Activated CD4-positive, alpha-beta T cell treated with anti-CD3 and anti-CD28 coated beads, Interleukin-2, amount 10 ng/mL, durations not matched to agents 24 days and 14 days (primary cell): Measurements from ENCODE around the gene TMEM270. TPM values are rescaled to one million over a fixed set of nuclear protein-coding genes. Genes with fewer than 3 reads are reported as not detected.
A peak's percentile ranks its signal among the peaks of the same experiment; 100 is the strongest.

Experiments
- DNase-seq: peaks from one replicate; pipeline ENCODE4 v3.0.0; 2022
- H3K27ac Mint-ChIP-seq: one replicate; pipeline ENCODE4 v1.8.0; 2022; ENCODE audit warnings: mild to moderate bottlenecking, mixed read lengths
- H3K27me3 Mint-ChIP-seq: one replicate; pipeline ENCODE4 v1.8.0; 2022; ENCODE audit warnings: mixed read lengths
- H3K36me3 Mint-ChIP-seq: one replicate; pipeline ENCODE4 v1.8.0; 2022; ENCODE audit warnings: low read depth, mild to moderate bottlenecking, mixed read lengths
- H3K4me1 Mint-ChIP-seq: one replicate; pipeline ENCODE4 v1.8.0; 2021; ENCODE audit warnings: mixed read lengths
- H3K4me3 Mint-ChIP-seq: one replicate; pipeline ENCODE4 v1.8.0; 2022; ENCODE audit warnings: mild to moderate bottlenecking, moderate library complexity, mixed read lengths
- H3K9me3 Mint-ChIP-seq: one replicate; pipeline ENCODE4 v1.8.0; 2021; ENCODE audit warnings: mixed read lengths
- intact Hi-C: fragments of 100-400 bp; cut with micrococcal nuclease; formaldehyde crosslinking; loops from one replicate; pipeline ENCODE4 v1.15.1; 2023
- total RNA-seq: library from RNA; stranded (reverse); gene quantifications from 2 replicates; pipeline ENCODE4 v1.2.3, GENCODE V29; 2022

Gene TMEM270
- total RNA-seq, 1 donor from 2014 or later, result not detected

DNA sequence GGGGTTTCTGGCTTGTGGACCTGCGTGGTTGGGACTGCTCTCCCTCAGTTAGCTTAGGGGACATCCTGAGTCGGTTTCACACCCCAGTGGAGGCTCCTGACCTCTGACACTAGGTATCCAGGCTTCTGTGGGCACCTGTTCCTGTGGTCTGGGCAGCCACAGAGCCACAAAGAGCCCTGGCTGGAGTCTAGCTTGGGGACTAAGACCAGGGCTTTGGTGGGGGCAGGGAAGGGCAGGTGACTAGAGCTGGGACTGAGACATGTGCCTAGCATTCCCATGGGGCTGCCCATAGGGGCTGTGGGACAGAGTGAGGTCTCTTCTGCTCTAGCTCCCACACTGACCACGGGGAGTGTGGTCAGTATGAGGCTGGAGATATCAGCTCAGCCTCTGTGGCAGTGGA lies 4.0 kb upstream of the TMEM270 start:
- no peaks in the 10 kb centered on the region for H3K9me3 Mint-ChIP-seq
- no peak for DNase-seq
- intact Hi-C loops, result loop anchor here (5.0 kb wide), 1 partner anchor 250 kb away; no protein-coding TSS in a partner anchor
- H3K27me3 Mint-ChIP-seq, result peaks cover 20% of the 10 kb centered on the region
- peaks cover 8% of the 10 kb centered on the region for H3K4me1 Mint-ChIP-seq
- no peaks in the 10 kb centered on the region for H3K36me3 Mint-ChIP-seq
- no peak overlapping the region for H3K4me3 Mint-ChIP-seq
- H3K27ac Mint-ChIP-seq, result no peak overlapping the region

DNA sequence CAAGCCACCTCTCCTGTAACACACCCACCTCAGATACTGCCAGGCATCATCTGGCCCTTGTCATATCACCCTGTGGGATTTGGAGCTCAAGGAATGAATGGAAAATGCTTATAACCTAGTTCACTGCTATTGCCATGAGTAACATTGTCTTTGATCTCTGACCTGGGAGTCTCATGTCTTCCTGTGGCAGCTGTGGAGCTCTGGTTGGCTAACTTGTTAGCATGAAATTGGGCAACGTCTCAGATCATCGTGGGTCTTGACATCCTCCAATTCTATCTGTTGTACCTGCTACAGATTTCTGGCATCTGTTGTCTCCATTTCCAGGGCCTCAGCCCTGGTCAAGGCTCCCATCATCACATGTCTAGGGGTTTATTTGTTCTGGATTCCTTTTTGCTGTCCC lies 2.2 kb upstream of the TMEM270 start:
- Mint-ChIP-seq H3K4me1 (peaks cover 4% of the 10 kb centered on the region), H3K36me3 (no peaks in the 10 kb centered on the region), H3K9me3 (no peaks in the 10 kb centered on the region), H3K27me3 (peaks cover 15% of the 10 kb centered on the region), H3K27ac (no peak overlapping the region), H3K4me3 (no peak overlapping the region)
- intact Hi-C loops, result loop anchor here (5.0 kb wide), 1 partner anchor 252 kb away; no protein-coding TSS in a partner anchor
- no peak for DNase-seq

DNA sequence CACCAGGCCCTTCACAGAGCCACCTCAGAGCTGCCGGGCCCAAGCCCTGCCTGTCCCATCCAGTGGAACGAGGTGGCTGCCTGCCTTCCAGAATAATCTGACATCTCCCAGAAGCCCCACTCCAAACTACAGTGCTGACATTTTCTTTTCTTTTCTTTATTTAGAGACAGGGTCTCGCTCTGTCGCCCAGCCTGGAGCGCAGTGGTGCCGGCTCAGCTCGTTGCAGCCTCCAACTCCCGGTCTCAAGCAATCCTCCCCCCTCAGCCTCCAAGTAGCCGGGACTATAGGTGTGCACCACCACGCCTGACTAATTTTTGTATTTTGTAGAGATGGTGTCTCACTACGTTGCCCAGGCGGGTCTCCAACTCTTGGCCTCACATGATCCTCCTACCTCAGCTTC lies 346 bp downstream of the TMEM270 start:
- no peak overlapping the region for H3K4me3 Mint-ChIP-seq
- DNase-seq, result no peak
- intact Hi-C loops, result no loop called here
- no peaks in the 10 kb centered on the region for H3K36me3 Mint-ChIP-seq
- no peaks in the 10 kb centered on the region for H3K4me1 Mint-ChIP-seq
- no peaks in the 10 kb centered on the region for H3K9me3 Mint-ChIP-seq
- peaks cover 10% of the 10 kb centered on the region for H3K27me3 Mint-ChIP-seq
- no peak overlapping the region for H3K27ac Mint-ChIP-seq

DNA sequence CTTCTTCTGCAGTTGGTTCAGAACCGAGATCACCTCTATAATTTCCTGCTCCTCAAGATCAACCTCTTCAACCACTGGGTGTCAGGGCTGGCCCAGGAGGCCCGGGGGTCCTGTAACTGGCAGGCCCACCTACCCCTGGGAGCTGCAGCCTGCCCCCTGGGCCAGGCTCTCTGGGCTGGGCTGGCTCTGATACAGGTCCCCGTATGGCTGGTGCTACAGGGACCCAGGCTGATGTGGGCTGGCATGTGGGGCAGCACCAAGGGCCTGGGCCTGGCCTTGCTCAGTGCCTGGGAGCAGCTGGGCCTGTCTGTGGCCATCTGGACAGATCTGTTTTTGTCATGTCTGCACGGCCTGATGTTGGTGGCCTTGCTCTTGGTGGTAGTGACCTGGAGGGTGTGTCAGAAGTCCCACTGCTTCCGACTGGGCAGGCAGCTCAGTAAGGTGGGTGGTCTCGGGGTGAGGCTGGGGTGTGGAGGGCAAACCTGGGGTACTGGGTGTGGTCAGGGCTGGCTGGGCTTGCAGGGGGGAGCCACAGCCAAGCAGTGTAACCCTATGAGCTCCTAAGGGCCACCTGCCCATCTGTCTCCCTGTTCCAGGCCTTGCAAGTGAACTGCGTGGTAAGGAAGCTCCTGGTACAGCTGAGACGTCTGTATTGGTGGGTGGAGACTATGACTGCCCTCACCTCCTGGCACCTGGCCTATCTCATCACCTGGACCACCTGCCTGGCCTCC lies 4.2 kb downstream of the TMEM270 start:
- Mint-ChIP-seq H3K27ac (no peak overlapping the region), H3K36me3 (no peaks in the 10 kb centered on the region), H3K27me3 (no peaks in the 10 kb centered on the region), H3K4me3 (no peak overlapping the region), H3K9me3 (no peaks in the 10 kb centered on the region), H3K4me1 (no peaks in the 10 kb centered on the region)
- intact Hi-C loops, result no loop called here
- DNase-seq, result no peak

DNA sequence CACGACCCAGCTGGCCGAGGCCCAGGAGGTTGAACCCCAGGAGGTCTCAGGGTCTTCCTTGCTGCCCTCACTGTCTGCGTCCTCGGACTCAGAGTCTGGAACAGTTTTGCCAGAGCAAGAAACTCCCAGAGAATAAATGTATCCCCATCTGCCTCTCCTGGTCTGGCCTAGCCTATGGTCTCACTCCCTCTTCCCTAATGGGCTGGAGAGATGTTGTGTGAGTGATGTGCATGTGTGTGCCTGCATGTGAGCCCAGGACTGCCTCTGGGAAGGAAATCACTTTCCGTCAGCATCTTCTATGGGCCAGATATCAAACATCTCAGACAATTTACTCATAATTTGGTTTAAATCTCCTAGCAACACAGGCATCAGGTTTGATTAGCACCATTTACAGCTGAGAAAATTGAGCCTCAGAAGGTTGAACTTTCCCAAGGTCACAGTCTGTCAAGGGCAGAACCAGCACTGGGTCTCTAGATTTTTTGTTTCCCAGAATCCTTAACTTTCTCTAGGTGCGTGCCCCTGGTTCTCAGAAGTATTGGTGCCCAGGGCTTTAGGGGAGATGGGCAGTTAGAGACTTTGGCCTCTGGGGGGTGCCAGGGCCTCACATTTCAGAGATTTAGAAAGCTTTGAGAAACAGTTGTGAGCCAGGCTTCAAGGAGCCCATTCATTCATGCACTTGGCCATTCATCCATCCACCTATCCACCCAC lies 4.9 kb downstream of the TMEM270 start:
- no peak overlapping the region for H3K27ac Mint-ChIP-seq
- H3K27me3 Mint-ChIP-seq, result no peaks in the 10 kb centered on the region
- DNase-seq, result no peak
- intact Hi-C loops, result no loop called here
- H3K36me3 Mint-ChIP-seq, result no peaks in the 10 kb centered on the region
- no peaks in the 10 kb centered on the region for H3K4me1 Mint-ChIP-seq
- no peaks in the 10 kb centered on the region for H3K9me3 Mint-ChIP-seq
- no peak overlapping the region for H3K4me3 Mint-ChIP-seq

DNA sequence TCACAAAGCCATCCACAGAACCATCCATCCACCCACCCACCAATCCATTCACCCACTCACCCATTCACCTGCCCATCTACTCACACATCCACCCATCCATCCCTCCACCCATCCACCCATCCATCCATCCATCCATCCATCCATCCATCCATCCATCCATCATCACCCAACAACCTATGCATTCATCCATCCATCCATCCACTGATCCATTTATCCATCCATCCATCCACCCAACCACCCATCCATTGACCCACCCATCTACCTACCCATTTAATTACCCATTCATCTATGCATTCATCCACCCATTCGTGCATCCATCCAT lies 5.4 kb downstream of the TMEM270 start:
- Mint-ChIP-seq H3K36me3 (no peaks in the 10 kb centered on the region), H3K27ac (peak overlapping the region; percentile 26), H3K4me3 (no peak overlapping the region), H3K4me1 (no peaks in the 10 kb centered on the region), H3K9me3 (no peaks in the 10 kb centered on the region), H3K27me3 (no peaks in the 10 kb centered on the region)
- DNase-seq, result no peak
- intact Hi-C loops, result no loop called here

DNA sequence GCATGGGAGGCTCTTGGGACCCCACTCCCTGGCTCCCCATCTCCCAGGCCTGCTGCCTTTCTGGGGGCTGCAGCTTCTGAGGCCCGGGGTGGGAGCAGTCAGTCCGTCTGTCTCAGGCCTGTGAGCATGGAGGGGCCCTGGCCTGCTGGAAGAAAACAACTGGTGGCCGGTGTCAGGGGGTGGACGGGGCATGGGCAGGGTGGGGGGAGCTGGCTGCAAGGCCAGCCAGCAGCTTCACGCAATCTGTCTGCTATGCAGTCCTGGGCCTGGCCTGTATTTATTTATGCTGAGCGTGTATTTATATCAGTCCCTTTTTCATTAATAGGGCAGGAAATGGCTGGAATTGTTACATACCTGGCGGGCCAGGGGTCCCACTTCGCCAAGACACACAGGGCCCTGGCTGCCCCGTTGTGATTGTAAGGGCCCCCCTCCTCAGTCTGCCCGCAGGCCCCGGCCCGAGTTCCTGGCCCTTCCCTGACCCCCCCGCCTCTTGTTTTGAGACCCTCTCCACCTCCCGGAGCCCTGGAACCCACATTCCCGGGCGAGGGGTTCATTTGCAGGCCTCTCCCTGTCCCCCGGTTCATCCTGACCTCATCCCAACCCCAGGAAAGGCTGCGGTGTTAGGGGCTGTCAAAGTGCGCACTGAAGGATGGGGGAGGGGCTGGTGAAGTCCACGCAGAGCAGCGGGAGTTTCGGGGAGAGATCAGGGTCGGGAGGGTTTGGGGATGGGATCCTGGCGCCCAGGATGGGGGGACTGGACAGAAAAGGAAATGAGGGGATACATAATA lies 8.2 kb downstream of the TMEM270 start:
- H3K9me3 Mint-ChIP-seq, result no peaks in the 10 kb centered on the region
- no peak overlapping the region for H3K27ac Mint-ChIP-seq
- no peak for DNase-seq
- no peaks in the 10 kb centered on the region for H3K27me3 Mint-ChIP-seq
- intact Hi-C loops, result no loop called here
- H3K36me3 Mint-ChIP-seq, result no peaks in the 10 kb centered on the region
- no peaks in the 10 kb centered on the region for H3K4me1 Mint-ChIP-seq
- H3K4me3 Mint-ChIP-seq, result no peak overlapping the region

DNA sequence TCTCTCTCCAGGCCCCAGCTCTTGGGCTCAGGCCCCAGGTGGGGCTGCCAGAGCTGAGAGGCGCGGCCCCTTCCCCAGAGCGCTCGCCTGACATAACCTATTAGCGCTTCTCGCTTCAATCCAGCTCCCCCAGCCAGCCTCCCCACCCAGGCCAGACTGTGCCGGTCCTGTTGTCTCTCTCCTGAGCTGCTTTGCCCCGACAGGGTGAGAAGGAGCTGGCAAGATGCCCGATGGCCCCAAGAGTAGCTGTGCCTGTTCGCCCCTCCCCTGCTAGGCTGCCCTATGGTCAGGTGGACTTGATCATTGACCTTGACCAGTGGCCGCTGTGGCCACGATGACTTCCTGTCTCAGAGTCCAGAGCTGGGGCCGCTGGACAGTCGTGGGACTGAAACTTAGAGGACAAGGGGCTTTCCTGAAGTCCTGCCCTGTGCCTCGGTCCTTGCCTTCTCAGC lies 9.1 kb downstream of the TMEM270 start:
- no peak overlapping the region for H3K27ac Mint-ChIP-seq
- no peak overlapping the region for H3K4me3 Mint-ChIP-seq
- H3K4me1 Mint-ChIP-seq, result no peaks in the 10 kb centered on the region
- no peaks in the 10 kb centered on the region for H3K36me3 Mint-ChIP-seq
- no peaks in the 10 kb centered on the region for H3K9me3 Mint-ChIP-seq
- intact Hi-C loops, result no loop called here
- DNase-seq, result no peak
- no peaks in the 10 kb centered on the region for H3K27me3 Mint-ChIP-seq

DNA sequence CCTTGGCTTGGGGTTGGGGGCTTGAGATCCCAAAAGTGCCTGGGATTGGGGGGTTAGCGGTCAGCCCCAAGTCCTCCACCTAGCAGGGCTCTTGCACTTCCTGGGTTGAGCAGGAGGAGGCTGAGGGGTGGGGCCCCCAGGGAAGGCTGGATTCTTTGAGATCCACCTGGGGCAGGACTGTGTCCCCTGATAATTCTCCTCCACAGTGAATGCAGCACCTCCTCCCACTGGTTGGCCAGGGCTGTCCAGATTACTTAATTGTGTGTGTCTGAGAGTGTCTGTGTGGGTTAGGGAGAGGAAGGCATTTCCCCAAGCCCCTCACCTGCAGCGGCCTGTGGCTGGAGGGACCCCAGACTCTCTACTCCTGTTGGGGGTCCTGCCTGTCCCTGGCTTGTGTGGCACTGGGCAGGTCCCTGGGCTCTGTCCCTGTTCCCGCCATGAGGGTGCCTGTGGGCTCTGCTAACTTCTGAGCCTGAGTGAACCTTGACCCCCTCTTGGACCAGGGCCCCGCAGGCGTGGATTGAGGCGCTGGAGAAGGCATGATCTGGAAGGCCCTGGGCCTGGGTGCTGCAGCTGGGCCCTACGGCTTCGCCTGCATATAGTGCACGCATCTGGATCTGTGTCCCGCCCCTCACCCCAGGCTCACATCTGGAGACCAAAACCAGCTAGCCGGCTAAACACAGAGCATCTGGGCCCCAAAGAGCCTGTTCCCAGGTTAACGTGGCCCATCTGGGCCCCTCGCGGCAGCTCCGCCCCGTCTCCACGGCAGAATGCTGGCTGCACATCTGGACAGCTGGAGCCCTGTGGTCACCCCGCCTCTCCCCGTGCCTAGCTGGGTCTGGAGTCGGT lies 10.4 kb downstream of the TMEM270 start:
- no peaks in the 10 kb centered on the region for H3K4me1 Mint-ChIP-seq
- no peaks in the 10 kb centered on the region for H3K36me3 Mint-ChIP-seq
- H3K4me3 Mint-ChIP-seq, result no peak overlapping the region
- no peak overlapping the region for H3K27ac Mint-ChIP-seq
- no peaks in the 10 kb centered on the region for H3K27me3 Mint-ChIP-seq
- intact Hi-C loops, result no loop called here
- H3K9me3 Mint-ChIP-seq, result no peaks in the 10 kb centered on the region
- DNase-seq, result no peak

DNA sequence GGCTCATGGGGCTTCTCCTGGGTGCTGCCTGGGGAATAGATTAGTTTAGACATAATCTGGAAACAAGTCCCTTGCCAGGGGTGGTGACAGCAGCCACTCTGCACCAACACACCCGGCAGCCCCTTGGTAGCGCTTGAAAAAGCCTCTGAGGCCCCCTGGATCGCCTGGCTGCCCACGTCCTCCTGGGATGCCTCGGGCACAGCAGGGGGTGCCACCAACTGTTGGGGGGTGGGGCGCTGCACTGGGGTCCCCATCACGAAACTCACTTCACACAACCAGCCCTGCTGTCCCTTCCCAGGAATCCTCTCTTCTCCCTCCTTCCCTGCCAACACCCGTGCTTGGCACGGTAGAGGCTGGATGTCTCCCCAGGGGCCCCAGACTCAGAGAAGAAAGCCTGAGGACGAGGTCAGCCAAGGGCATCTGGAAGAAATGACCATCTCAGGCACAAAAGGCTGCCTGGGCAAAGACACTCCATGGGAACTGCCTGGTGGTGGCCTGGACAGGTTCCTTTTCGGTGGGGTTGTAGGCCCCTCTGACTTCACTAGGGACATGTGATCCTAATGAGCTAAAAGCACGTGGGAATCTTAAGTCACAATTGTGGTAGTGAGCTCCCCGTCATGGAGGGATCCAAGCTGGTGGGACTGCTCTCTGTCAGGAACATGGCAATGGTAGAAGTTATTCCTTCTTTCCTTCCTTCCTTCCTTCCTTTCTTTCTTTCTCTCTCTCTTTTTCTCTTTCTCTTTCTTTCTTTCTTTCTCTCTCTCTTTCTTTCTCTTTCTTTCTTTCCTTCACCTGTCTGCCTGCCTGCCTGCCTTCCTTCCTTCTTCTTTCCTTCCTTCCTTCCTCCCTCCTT lies 11.3 kb downstream of the TMEM270 start:
- no peak for DNase-seq
- intact Hi-C loops, result no loop called here
- no peaks in the 10 kb centered on the region for H3K27me3 Mint-ChIP-seq

DNA sequence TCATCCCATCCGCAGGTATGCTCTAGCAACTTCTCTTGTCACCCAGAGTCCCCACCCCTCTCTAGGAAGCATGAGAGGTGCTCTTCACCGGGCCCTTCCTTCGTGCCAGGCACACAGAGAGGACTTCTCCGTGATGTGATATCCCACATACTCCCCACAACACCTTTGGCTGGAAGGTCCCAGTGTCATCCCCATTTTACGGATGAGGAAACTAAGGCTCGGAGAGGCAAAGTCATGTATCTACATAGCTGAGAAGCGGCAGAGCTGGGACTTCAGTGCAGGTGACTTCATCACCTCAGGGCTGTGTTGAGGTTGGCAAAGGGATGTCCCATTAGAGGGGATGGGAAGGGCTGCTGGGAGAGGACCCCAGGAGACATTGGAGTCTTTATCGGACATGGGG lies 15.4 kb downstream of the TMEM270 start:
- H3K4me1 Mint-ChIP-seq, result no peaks in the 10 kb centered on the region
- no peak overlapping the region for H3K4me3 Mint-ChIP-seq
- DNase-seq, result no peak
- H3K36me3 Mint-ChIP-seq, result no peaks in the 10 kb centered on the region
- no peaks in the 10 kb centered on the region for H3K9me3 Mint-ChIP-seq
- intact Hi-C loops, result no loop called here
- H3K27me3 Mint-ChIP-seq, result no peaks in the 10 kb centered on the region
- no peak overlapping the region for H3K27ac Mint-ChIP-seq

More for the DNA sequence above, 11.3 kb downstream of the TMEM270 start:
- Mint-ChIP-seq H3K36me3 (no peaks in the 10 kb centered on the region), H3K4me1 (no peaks in the 10 kb centered on the region), H3K4me3 (no peak overlapping the region), H3K9me3 (no peaks in the 10 kb centered on the region), H3K27ac (no peak overlapping the region)

DNA sequence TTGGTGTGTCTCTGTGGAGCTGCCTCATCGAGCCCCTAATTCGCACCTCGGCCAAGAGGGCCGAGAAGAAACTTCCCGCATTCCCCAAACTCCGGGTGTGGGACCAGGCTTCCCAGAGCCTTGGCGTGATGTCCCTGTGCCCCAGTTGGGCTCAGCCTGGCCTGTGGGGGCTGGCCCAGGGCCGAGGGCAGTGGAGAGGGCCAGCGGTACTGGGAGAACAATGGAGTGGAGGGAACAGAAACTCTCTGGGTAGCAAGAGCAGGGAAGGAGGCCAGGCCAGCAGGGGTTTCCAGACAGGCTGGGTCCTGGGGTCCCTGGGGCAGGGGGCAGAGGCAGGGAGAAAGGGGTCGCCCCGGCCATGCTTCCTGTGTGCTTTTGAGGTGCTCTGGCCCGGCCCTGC lies 16.0 kb downstream of the TMEM270 start:
- Mint-ChIP-seq H3K9me3 (no peaks in the 10 kb centered on the region), H3K27ac (no peak overlapping the region), H3K4me3 (no peak overlapping the region), H3K27me3 (no peaks in the 10 kb centered on the region), H3K4me1 (no peaks in the 10 kb centered on the region), H3K36me3 (no peaks in the 10 kb centered on the region)
- intact Hi-C loops, result no loop called here
- no peak for DNase-seq
